Natural killer cell (primary cell): ENCODE data around the gene KRT7. TPM values are rescaled to one million over a fixed set of nuclear protein-coding genes. Genes with fewer than 3 reads are reported as not detected.
"Not testable (repeated sequence)": the region's sequence is repeated elsewhere in the genome, so short reads cannot be mapped to it uniquely, and the experiment has no call there.

Experiments
- ATAC-seq, 3 donors: fragments of 150-1000 bp in 2 of 3; fragments of 200-7000 bp in 1 of 3; cut with Tn5 transposase; 1 replicate in 1 of 3; 2 replicates in 2 of 3; pipeline ENCODE4 v1.10.0; 2021; ENCODE audit warnings: mild to moderate bottlenecking in 2 of 3, moderate library complexity in 2 of 3
- DNase-seq, 2 donors: peaks; one replicate each; pipeline versions ENCODE4 v3.0.0 to v3.0.0-alpha.2; 2013 to 2021; ENCODE audit warnings: mixed read lengths in 1 of 2
- H3K27ac ChIP-seq: one replicate; pipeline ENCODE4 v1.5.1; 2013; ENCODE audit warnings: mild to moderate bottlenecking, low read length
- H3K27me3 ChIP-seq: one replicate; pipeline ENCODE4 v1.6.1; 2013; ENCODE audit warnings: low read length; ENCODE audit not compliant: control insufficient read depth, insufficient read depth
- H3K36me3 ChIP-seq: one replicate; pipeline ENCODE4 v1.6.1; 2013; ENCODE audit warnings: low read length; ENCODE audit not compliant: control insufficient read depth, insufficient read depth
- H3K4me1 ChIP-seq: one replicate; pipeline ENCODE4 v1.6.1; 2013; ENCODE audit warnings: low read length; ENCODE audit not compliant: control insufficient read depth, insufficient read depth
- H3K4me3 ChIP-seq: one replicate; pipeline ENCODE4 v1.5.1; 2013; ENCODE audit warnings: low read length
- H3K9me3 ChIP-seq: one replicate; pipeline ENCODE4 v1.6.1; 2013; ENCODE audit warnings: low read length; ENCODE audit not compliant: control insufficient read depth, insufficient read depth
- H3K27ac Mint-ChIP-seq, 2 donors: one replicate each; pipeline ENCODE4 v1.8.0; 2022; ENCODE audit warnings: mild to moderate bottlenecking in 2 of 2, mixed read lengths in 2 of 2, moderate library complexity in 1 of 2
- H3K27me3 Mint-ChIP-seq, 2 donors: one replicate each; pipeline ENCODE4 v1.8.0; 2022; ENCODE audit warnings: low read depth in 2 of 2, mixed read lengths in 2 of 2
- H3K36me3 Mint-ChIP-seq: one replicate; pipeline ENCODE4 v1.8.0; 2022; ENCODE audit warnings: mixed read lengths
- H3K4me1 Mint-ChIP-seq, 2 donors: one replicate each; pipeline ENCODE4 v1.8.0; 2022; ENCODE audit warnings: mixed read lengths in 2 of 2
- H3K4me3 Mint-ChIP-seq: one replicate; pipeline ENCODE4 v1.8.0; 2022; ENCODE audit warnings: mild to moderate bottlenecking, moderate library complexity, mixed read lengths
- H3K9me3 Mint-ChIP-seq, 2 donors: one replicate each; pipeline ENCODE4 v1.8.0; 2022; ENCODE audit warnings: mixed read lengths in 2 of 2
- CTCF ChIP-seq: fragments of 200-600 bp; IDR thresholded peaks from one replicate; pipeline ENCODE4 v1.8.0; 2022; ENCODE audit warnings: antibody characterized with exemption
- WGBS: methylation state at CpG from one replicate; pipeline ENCODE4 v1.1.7; 2013; ENCODE audit warnings: missing lambda C conversion rate; ENCODE audit not compliant: insufficient coverage; 5-methylcytosine and 5-hydroxymethylcytosine counted together
- intact Hi-C: fragments of 100-400 bp; cut with micrococcal nuclease; formaldehyde crosslinking; loops from one replicate; pipeline ENCODE4 v1.14.2; 2022
- total RNA-seq, 4 donors: library from RNA; stranded (reverse); fragments of 120-200 nt in 1 of 4; gene quantifications; one replicate each; pipeline versions ENCODE4 v1.2.3 to v1.2.4, GENCODE V29; 2013 to 2022

The KRT7 gene
- total RNA-seq, 3 donors from 2014 or later (not counting 1 experiment from before 2014, with no cell fraction given) = 0.54 TPM; not detected in 2

GRCh38 chr12:52238916-52239646, 6.0 kb downstream of the KRT7 start:
- Mint-ChIP-seq H3K36me3 (no peaks in the 10 kb centered on the region), H3K27me3 (peaks cover 14 to 16% of the 10 kb centered on the region in 2 donors), H3K4me3 (no peak overlapping the region), H3K27ac (no peak overlapping the region), H3K4me1 (peaks cover 7 to 8% of the 10 kb centered on the region in 2 donors), H3K9me3 (no peaks in the 10 kb centered on the region)
- no peak for DNase-seq
- peaks cover 10% of the 10 kb centered on the region for H3K4me1 ChIP-seq
- H3K36me3 ChIP-seq = no peaks in the 10 kb centered on the region
- H3K27ac ChIP-seq = no peak overlapping the region
- intact Hi-C loops = no loop called here
- WGBS = 76% methylated on average over 4 of the region's 7 CpGs
- no peaks in the 10 kb centered on the region for H3K27me3 ChIP-seq
- TF ChIP-seq CTCF = no peak
- ATAC-seq = no peak
- H3K4me3 ChIP-seq = no peak overlapping the region
- H3K9me3 ChIP-seq = no peaks in the 10 kb centered on the region

GRCh38 chr12:52239767-52240166, 6.7 kb downstream of the KRT7 start:
- H3K27me3 Mint-ChIP-seq = peaks cover 7 to 10% of the 10 kb centered on the region in 2 donors
- H3K9me3 ChIP-seq = no peaks in the 10 kb centered on the region
- H3K27me3 ChIP-seq = no peaks in the 10 kb centered on the region
- H3K4me1 Mint-ChIP-seq = peaks cover 12 to 13% of the 10 kb centered on the region in 2 donors
- no peaks in the 10 kb centered on the region for H3K36me3 ChIP-seq
- H3K27ac Mint-ChIP-seq = no peak overlapping the region
- no peak overlapping the region for H3K27ac ChIP-seq
- H3K36me3 Mint-ChIP-seq = no peaks in the 10 kb centered on the region
- peaks cover 17% of the 10 kb centered on the region for H3K4me1 ChIP-seq
- TF ChIP-seq CTCF = no peak
- no peak for DNase-seq
- intact Hi-C loops = no loop called here
- H3K4me3 Mint-ChIP-seq = no peak overlapping the region
- no peaks in the 10 kb centered on the region for H3K9me3 Mint-ChIP-seq
- ATAC-seq = no peak
- WGBS = 92% methylated on average over 2 of the region's 2 CpGs
- no peak overlapping the region for H3K4me3 ChIP-seq

GRCh38 chr12:52240247-52240646, 7.2 kb downstream of the KRT7 start:
- DNase-seq, H3K36me3 Mint-ChIP-seq, H3K4me3 Mint-ChIP-seq, H3K9me3 Mint-ChIP-seq, intact Hi-C loops, H3K27ac ChIP-seq, H3K27ac Mint-ChIP-seq, H3K9me3 ChIP-seq, H3K27me3 ChIP-seq, H3K4me3 ChIP-seq, H3K36me3 ChIP-seq, ATAC-seq: not testable (repeated sequence)
- 94% methylated on average over 6 of the region's 6 CpGs for WGBS
- peaks cover 6 to 10% of the 10 kb centered on the region in 2 donors for H3K27me3 Mint-ChIP-seq
- peaks cover 12 to 13% of the 10 kb centered on the region in 2 donors for H3K4me1 Mint-ChIP-seq
- peaks cover 17% of the 10 kb centered on the region for H3K4me1 ChIP-seq

- Mint-ChIP-seq H3K4me1 (peaks cover 12 to 13% of the 10 kb centered on the region in 2 donors), H3K27ac (no peak overlapping the region), H3K36me3 (no peaks in the 10 kb centered on the region), H3K27me3 (peaks cover 0 to 7% of the 10 kb centered on the region in 2 donors), H3K4me3 (no peak overlapping the region), H3K9me3 (no peaks in the 10 kb centered on the region)
- Histone ChIP-seq H3K27ac (no peak overlapping the region), H3K9me3 (no peaks in the 10 kb centered on the region), H3K36me3 (no peaks in the 10 kb centered on the region), H3K4me3 (no peak overlapping the region), H3K4me1 (peaks cover 17% of the 10 kb centered on the region), H3K27me3 (no peaks in the 10 kb centered on the region)
- WGBS = 87% methylated on average over 10 of the region's 11 CpGs
- ATAC-seq (no peak), DNase-seq (no peak)
- intact Hi-C loops = no loop called here
- TF ChIP-seq CTCF = no peak
Observed at GRCh38 chr12:52241205-52241842, 8.3 kb downstream of the KRT7 start.
